ENCODE measurements around the gene TNFRSF1B.
A peak's percentile ranks its signal among the peaks of the same experiment; 100 is the strongest.

Gene TNFRSF1B

DNA sequence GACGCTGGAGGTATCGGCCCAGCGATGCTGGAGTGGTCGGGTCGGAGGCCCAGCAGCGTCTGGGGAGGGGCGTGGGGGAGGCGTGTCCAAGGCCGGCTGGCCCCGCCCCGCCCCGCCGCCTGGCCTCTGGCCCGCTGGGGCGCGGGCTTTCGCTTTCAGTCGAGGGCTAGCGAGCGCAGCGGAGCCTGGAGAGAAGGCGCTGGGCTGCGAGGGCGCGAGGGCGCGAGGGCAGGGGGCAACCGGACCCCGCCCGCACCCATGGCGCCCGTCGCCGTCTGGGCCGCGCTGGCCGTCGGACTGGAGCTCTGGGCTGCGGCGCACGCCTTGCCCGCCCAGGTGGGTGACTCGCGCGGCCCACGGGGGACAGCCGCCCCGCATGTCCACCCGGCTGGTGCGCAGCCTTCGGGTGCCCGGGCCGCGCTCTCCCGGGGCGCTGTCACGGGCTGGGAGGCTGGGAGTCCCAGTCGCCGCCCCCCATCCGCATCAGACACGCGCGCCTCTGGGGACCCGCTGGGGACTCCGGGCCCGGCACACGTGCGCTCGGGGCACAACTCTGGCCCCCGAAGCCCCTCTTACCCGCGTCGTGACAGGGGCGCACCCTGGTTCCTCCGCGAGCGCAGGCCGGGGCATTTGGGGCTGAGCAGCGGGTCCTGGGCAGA, at the start of gene TNFRSF1B:
Gene TNFRSF1B (plus strand): TSS at position 158 of the 659 bp plus-strand sequence. CDS start 101 bp downstream, at position 259.
- peak; percentile 9 for DNase-seq

DNA sequence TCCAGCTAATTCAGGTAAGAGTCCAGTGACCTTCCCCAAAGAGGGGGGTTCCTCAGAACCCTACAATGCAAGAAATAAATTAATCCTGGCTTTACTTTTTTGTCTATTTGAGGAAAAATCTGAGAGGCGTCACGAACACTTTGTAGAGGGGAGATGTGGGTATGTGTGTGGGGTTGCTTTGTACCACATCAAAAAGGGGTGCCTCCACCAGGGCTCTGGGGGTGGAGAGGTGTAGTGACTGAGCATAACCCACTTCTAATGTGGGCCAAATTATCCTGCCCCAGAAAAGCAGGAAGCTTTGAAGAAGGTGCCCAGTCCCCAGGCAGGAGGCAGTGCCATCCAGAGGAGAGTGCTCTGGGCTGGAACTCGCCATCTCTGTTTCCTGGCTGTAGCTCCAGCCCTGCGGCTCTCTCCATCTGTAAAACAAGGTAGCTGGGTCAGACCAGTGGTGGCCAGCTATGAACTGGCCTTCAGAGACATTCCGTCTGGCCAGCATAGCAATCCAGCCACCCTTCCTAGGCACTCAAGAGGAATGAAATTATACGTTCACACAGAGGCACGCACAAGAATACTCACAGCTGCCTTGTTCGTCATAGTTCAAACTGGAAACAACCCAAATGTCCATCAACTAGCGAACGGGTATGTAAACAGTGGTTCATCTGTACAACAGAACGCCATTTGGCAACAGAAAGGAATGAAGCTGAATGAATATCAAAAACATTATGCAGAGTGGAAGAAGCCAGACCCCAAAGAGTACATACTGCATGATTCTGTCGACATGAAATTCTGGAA, 45.4 kb upstream of the TNFRSF1B start:
- no peak for DNase-seq

DNA sequence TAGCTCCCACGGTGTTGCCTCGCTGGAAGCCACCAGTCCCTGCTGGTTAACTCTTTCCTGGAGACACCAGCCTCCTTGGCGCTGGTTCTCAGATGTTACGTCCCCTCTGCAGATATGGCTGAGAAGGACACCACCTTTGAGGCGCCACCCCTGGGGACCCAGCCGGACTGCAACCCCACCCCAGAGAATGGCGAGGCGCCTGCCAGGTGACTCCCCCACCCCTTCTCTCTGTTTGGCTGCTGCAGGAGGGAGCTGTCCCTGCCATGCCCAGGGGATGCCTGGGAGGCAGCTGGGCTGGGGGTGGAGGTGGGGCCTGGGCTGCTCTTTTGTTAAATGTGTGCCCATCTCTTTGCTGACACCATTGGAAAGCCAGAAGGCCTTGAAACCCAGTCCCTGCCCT, 43.6 kb upstream of the TNFRSF1B start:
- no peak for DNase-seq

DNA sequence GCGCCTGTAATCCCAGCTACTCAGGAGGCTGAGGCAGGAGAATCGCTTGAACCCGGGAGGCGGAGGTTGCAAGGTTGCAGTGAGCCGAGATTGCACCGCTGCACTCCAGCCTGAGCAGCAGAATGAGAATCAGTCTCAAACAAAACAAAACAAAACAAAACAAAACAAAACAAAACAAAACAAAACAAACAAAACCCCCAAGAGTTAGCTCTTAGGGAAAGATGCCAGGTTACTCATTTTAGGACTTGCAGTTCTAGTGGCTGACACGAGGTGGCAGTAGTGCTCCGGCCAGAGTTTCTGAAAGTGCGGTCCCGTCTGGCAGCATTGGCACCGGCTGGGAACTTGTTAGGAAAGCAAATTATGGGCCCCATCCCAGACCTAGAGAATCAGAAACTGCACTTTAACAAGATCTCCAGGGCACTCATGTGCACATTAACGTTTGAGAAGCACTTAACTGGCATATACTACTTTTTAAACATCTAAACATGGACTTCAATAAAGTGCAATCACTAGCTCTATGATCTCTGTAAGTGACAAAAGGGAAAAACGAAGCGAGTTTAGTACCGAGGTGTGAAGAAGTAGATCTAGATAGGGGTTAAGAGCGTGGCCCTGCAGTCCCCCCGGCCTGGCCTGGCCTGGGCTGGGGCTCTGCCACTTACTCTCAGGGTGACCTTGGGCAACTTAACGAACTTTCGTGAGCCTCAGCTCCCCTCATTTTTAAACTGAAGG, 41.9 kb upstream of the TNFRSF1B start:
- peak; percentile 60 for DNase-seq

DNA sequence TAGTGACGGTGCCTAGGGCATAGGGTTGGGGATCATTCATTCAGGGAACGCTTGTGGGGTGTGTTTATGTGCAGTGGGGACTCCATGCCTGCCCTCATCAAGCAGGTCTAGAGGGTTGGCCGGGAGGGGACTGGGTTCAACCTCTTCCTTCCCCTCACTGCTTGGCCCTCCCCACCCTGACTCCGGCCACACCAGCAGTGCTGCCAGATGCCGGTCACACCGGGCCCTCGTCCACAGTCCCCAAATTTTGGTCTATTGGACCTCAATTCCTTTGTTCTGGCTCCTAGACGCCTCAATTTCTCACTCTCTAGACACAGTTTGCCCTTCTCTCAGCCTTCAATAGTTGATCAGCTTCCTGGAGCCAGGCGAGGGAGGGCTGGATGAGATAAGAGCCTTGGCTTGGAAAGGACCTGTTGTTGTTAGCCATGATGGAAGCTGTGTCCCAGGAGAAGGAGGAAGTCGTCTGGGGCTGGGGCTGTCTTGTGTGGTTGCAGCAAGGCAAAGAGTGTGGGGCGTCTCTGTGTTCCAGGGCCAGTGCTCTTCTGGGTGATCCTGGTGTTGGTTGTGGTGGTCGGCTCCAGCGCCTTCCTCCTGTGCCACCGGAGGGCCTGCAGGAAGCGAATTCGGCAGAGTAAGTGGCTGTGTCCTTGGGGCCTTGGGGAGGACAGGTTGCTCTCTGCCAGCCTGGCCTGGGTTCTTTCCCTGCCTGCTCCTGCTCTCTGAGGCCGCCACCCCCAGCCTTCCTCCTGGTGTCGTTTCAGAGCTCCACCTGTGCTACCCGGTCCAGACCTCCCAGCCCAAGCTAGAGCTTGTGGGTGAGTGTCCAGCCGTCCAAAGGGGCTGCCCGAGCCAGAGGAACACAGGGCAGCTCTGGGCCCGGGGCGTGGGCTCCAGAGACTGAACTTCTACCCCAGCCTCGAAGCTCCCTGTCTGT, 41.1 kb upstream of the TNFRSF1B start:
- DNase-seq = no peak

DNA sequence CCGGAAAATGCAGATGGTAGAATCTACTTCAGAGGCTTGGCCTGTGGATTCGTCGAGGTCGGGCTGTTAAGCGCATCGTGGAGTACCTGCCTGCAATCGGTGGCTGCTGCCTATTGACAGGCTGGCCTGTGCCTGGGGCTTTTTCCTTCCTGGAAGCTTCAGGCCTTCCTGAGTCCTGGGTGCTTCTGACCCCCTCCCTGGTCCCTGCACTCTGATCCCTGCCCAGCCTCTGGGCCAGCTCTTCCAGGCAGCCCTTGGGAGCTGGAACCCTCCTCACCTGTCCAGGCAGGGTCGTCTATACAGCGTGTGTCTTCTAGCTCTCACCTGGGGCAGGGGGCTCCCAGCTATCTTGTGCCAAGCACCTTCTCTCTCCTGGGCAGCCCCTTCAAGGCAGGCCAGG, 40.0 kb upstream of the TNFRSF1B start:
- DNase-seq = no peak

DNA sequence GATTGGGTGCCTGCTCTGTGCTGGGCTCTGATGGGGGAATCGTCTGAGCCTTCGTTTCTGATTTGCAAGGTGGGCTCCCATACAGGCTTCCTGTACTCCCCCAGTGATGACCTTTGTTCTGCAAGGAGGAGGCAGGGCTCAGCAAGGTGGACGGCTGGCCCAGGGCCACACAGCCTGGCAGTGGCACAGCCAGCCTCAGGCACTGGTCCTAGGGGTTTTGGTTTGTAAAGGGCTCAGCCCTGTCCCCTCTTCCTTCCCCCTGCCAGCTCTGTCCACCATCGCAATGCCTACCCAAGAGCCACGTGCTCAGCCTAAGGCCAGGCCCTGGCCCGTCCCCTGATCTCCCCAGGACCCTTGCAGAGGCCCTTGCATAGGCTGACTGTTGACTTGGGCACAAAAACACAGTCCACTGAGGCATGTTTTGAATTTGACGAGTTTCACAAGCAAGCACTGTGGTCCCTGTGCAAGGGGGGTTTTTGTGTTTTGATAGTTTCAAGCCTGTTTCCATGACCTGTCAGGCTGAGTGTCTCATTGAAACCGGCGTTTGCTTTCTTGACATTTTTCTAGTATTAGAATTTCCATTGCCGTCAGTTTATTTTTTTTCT, 39.5 kb upstream of the TNFRSF1B start:
- DNase-seq = no peak

DNA sequence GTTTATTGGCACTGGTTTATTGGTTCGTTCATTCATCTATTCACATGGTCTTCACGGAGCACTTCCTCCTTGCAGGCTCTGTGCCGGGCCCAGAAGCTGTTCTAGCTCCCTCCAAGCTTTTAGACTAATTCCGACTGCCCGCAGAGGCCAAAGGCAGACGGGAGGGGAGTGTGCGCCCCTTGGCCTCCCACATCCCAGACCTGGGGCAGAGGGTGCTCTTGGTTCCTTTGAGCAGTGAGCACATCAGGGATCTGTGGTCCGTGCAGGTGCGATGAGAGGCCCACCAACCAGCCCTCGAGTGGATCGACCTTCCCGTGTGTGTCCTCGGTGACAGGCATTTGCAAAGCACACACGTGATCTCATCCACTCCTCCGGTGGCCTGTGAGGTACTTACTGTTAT, 38.7 kb upstream of the TNFRSF1B start:
- DNase-seq = no peak

DNA sequence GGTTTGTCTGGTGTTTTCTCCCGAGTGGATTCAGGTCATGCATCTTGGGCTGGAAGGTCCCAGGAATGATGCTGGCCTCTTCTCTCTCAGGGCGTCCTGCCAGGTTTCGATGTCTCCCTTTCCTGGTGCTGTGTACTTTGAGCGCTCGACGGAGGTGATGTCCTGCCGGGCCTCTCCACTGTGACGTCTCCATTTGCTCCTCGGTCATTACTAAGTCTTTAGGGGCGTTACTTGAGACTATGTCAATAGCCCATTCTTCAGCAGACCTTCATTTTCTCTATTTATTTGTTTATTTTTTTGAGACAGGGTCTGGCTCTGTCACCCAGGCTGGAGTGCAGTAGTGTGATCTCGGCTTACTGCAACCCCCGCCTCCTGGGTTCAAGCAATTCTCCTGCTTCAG, 37.2 kb upstream of the TNFRSF1B start:
- no peak for DNase-seq

DNA sequence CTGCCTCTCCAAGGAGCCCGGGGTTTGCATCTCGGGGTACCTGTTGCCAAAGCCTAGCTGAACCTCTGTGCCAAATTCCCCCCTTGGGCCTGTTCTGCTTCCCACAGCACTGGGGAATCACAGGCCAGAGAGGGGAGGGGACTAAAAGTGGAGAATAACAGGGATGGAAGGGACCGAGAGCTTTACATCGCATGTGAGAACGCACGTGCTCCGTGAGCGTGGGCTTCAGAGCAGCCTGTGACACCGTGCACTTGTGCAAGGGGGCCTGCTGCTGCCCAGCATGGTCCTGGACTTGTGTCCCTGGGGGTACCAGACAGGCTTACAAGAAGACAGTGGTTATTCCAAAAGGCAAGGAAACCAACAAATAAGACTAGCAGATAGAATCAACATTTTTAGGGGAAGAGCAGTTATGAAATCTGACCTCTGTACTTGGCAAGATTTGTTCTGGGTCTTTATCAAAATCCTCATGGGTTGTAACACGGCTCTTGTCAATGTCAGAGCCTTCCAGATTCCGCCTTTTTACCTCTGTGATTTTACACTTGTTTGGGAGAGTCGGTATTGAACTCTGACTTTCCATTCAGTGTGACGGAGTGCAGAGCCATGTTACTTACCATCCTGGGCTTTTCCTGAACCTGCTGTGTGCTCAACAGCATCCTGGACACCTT, 36.2 kb upstream of the TNFRSF1B start:
- no peak for DNase-seq

DNA sequence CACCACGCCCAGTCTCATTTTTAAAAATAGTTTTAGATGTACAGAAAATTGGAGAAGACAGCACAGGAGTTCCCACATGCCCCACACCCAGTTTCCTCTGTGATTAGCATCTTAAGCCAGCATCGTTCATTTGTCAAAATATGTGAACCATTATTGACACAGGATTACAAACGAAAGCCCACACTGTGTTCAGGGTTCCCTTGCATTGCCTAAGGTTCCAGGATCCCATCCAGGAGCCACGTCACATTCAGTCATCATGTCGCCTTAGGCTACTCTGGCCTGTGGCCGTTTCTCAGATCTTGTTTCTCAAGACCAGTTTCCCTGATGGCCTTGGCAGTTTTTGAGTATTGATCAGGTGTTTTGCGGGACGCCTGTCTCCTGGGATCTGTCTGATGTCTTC, 34.7 kb upstream of the TNFRSF1B start:
- no peak for DNase-seq

DNA sequence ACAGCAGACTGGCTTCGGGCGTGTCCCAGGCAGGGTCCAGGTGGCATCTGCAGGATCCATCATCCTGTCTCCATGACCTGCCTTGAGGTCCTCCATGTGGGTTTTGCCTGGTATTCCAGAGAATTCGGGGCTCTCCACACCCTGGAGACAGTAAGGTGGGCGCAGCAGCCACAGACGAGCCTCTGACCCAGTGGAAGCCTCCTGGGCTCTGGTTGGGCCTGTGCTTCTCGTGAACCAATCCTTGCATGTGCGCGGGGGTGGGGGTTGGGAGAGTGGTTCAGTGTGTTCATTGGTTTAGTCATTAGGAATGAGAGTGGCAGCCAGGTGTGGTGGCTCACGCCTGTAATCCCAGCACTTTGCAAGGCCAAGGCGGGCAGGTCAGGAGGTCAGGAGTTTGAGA, 32.1 kb upstream of the TNFRSF1B start:
- DNase-seq = no peak

DNA sequence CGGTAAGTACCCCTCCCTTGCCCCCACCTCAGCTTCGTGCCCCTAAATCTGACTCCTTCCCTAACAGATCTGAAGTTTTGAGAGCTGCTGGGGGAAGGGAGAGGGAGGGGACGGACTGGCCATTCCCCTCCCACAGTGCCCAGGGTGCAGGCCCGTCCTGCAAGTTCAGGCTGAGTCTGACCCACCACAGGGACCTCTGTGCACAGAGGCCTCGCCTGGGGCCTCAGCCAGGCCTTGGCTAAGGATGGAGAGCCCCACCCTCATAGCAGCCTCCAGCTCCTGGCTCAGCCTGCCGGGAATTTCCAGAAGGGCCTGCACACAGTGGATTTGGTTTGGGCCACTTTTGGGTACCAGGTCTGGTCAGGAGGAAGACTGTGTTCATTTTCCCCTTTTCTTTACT, 31.2 kb upstream of the TNFRSF1B start:
- no peak for DNase-seq

DNA sequence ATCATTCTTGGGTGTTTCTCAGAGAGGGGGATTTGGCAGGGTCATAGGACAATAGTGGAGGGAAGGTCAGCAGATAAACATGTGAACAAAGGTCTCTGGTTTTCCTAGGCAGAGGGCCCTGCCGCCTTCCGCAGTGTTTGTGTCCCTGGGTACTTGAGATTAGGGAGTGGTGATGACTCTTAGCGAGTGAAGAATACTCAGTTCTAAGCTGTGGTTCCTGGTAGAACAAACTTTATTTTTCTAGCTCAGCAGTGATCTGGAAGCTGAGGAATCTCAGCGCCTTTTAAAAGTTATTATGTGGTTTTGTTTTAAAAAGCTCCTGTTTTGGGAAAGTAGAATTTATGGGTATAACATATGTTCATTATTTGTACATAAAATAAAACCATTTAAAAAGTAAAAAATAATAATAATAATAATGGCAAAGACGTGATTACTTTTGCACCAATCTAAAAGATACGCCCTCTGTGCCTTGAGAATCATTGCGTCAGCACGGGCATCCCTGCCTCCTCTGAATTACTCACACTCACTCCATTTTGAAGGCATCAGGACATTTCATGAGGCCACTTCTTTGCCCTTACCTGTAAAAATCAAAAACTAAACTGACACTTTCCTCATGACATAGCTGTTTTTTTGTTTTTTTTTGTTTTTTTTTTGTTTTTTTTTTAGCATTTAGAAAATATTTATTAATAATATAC, 29.7 kb upstream of the TNFRSF1B start:
- no peak for DNase-seq

DNA sequence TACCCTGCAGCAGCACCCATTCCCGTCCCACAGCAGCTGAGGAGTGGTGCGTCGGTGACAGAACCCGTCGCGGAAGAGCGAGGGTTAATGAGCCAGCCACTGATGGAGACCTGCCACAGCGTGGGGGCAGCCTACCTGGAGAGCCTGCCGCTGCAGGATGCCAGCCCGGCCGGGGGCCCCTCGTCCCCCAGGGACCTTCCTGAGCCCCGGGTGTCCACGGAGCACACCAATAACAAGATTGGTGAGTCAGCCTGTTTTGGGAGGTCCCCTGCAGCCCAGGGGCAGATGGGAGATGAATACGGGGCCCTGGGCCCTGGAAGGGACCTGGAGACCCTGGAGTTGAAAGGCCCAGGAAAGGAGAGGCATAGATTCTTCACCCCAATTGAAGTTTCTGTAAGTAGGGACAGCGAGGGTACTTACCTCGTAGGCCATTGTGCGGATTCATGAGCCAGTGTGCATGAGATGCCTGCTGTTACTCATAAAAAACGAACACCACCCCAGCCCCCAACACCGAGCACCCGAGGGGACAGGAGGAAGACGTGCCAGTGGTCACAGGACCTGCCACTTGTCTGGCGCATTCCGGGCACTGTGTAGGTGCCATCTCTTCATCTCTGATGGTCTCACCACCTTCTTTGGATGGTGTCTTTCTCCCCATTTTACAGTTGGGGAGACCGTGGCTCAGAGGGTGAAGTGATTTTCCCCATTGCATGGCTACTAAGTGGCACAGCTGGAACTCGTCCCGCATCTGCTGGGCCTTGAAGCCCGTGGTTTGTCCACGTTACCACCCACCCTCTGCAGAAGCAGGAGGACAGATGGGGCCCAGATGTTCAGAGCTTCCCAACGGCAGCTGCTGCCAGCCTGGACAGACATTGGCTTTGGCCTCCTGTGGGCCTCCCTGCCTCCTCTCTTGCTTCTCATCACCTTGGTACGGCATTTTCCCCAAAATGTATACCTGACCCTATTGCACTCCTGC, 28.3 kb upstream of the TNFRSF1B start:
- no peak for DNase-seq

DNA sequence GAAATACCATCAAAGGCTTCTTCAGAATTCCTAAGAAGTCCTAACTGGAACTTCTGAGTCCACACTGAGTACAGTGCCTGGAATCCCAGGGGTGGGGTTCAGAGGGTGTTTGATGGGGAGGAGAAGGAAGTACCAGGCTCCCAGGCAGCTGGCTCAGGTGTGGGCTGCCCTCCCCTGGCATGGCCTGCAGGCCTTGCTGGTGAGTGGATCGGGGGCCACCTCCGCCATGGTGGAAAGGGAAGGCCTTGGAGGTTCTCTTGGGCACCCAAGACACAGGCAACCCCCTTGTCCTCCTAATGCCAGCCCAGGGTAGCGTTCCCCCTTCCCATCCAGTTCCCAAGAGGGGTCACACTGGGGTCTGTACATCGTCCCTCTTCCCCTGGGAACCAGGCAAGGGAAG, 26.8 kb upstream of the TNFRSF1B start:
- DNase-seq = no peak

DNA sequence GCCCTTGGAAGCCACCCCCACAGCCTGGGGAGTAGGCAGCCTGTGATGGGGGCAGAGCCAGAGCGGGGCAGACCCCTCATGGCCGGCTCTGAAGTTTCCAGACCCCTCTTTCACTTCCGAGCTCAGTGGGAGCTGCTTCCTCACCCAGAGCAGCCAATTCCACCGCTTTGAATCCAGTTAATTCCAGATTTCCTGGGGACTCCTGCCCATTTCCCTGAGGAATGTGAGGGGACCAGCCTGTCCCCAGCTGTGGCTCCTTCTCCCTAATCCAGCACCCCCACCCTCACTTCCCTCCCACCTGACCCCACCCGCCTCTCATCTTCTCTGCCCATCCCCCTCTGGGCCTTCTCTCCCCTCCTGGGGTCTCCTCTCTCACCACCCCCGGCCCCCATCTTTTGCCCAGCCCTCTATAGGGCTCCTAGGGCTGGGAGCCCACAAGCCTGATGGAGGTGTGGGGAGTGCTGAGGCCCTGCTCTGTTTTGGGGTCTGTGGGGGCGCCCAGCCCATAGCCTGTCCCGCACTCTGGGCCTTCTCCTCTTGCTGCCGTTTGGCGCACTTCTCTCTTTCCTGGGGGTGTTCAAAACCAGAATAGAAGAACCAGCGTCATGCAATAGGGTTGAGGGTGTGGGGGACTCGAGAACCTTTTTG, 26.2 kb upstream of the TNFRSF1B start:
- no peak for DNase-seq

DNA sequence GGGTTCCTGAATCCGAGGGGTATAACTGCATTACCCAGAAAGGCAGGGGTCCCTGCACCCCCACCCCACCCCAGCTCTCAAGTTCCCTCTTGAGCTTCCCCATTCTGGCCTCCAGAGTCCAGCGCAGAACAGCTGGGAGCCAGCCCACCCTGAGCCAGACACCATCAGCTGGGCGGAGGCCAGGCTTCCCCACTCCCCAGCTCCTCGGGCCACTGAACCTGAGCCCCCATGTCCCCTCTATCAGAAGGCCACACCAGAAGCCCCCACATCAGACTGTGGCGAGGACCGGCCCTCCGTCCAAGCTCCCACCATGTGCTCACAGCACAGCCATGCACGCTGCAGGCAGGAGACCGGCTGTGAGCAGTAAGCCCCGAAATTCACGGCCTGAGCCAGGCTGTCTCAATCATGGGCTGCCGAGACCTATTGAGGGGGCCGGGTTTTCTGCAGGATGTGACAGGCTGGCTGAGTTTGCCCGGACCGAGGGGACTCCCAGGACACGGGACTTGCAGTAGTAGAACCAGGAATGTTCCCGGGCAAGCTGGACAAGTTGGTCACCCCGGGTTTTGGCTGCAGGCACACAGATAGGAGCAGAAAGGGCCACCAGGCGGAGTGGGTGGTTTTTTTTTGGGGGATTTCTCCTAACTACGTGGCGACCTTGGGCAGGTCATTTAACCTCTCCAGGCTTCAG, 25.5 kb upstream of the TNFRSF1B start:
- no peak for DNase-seq

All from DMS79 (cell line).